ENCODE data around the gene TKT. TPM values are rescaled to one million over a fixed set of nuclear protein-coding genes. Genes with fewer than 3 reads are reported as not detected.

The TKT gene
- total RNA-seq, 4 donors from 2014 or later, result 130 to 171 (median 145) TPM

DNA sequence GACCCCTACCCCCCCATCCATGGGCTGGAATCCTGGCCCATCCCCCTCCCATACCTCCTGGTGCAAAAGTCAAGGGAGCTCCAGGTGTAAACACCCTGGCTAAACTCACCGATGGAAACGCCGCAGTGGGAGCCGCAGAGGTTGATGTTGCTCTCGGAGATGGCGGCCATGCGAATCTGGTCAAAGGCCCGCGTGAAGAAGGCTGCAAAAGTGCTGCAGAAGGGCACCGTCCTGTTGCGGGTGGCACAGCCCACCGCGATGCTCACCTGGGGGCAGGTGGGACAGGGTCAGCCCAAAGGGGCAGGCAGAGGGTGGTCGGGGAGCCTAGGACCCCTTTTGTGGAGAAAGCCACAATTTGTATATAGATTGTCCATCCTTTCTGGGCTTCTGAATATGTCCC, 26.7 kb downstream of the TKT start:
- H3K4me3 ChIP-seq, result no peak overlapping the region
- H3K36me3 ChIP-seq, result peaks cover 0 to 100% (median 0%) of the 10 kb centered on the region in 3 donors
- TF ChIP-seq POLR2A (IDR thresholded peaks at IDR 0.05), result no peak
- TF ChIP-seq CTCF (IDR thresholded peaks at IDR 0.05), result no peak
- no peak for DNase-seq
- no peaks in the 10 kb centered on the region for H3K9me3 ChIP-seq
- no peak overlapping the region for H3K27ac ChIP-seq
- no peaks in the 10 kb centered on the region for H3K4me1 ChIP-seq
- no peaks in the 10 kb centered on the region for H3K27me3 ChIP-seq

DNA sequence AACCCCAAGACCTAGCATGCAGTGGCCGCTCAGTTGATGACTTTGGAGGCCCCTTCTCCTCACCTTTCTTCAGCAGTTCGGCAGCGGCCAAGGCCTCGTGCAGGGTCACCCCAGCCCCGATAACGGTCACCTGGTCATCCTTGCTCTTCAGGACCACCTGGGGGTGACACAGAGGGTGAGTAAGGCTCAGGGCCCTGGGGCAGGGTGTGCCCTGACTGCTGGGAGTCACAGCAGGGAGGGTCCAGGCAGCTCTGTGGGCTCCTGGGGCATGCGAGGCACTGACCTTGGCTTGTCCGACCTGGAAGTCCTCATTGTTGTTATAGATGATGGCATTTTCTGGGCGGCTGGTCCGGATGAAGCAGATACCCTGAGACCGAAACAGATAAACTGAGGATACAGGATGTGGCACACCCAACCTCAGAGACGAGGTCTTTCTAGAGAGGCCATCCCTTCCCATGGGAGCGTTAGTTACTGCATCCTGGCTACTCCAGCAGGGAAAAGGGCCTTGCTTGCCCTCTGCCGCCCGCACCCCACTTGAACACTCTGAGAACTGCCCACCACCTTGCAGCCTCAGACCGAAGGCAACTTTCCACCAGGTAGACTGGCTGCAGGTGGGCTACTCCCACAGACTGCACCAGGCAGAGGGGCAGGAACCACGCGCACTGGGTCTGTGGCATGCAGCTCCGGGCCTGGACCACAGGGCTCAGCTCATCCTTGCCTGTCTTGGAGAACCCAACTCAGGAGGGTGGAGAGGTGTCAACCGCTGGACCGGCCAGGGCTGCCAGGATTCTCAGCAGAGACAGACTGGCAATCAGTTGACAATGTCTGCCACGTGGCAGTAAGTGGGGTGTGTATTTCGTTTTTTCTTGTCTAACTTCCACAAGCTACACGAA, 27.6 kb downstream of the TKT start:
- no peak for TF ChIP-seq CTCF (IDR thresholded peaks at IDR 0.05)
- no peak for TF ChIP-seq POLR2A (IDR thresholded peaks at IDR 0.05)

DNA sequence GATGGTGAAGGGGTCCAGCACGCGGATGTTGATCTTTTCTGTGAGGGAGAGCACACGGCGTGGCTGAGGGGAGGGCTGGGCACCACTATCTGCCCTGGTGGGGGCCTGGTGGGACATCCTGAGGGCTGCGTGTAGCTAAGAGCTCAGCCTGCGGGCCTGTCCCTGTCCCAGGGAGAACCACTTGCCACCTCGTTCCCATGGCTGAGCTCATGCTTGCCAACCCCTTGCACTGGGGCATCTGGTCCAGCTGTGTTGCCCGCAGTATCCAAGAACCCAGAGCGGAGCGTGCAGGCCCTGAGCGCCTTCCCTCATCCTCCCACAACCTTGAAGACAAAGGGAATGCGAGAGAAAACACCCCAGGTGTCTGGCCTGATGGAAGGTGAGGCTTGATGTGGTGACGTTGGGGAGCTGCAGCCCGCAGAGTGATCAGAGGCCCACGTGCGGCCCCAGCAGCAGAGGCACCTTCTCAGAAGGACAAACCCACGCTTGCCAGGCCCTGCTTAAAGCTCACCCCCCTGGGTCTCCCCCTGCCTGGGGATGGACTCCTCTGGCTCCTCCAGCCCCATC, 28.9 kb downstream of the TKT start:
- H3K9me3 ChIP-seq, result no peaks in the 10 kb centered on the region
- H3K4me1 ChIP-seq, result no peaks in the 10 kb centered on the region
- H3K36me3 ChIP-seq, result peaks cover 0 to 87% (median 0%) of the 10 kb centered on the region in 3 donors
- H3K4me3 ChIP-seq, result no peak overlapping the region
- TF ChIP-seq CTCF (IDR thresholded peaks at IDR 0.05) (no peak), POLR2A (IDR thresholded peaks at IDR 0.05) (no peak)
- H3K27me3 ChIP-seq, result no peaks in the 10 kb centered on the region
- DNase-seq, result no peak
- no peak overlapping the region for H3K27ac ChIP-seq

More for the DNA sequence above, 27.6 kb downstream of the TKT start:
- no peak for DNase-seq
- no peak overlapping the region for H3K4me3 ChIP-seq
- no peaks in the 10 kb centered on the region for H3K4me1 ChIP-seq
- H3K36me3 ChIP-seq, result peaks cover 0 to 98% (median 0%) of the 10 kb centered on the region in 3 donors
- no peaks in the 10 kb centered on the region for H3K27me3 ChIP-seq
- no peaks in the 10 kb centered on the region for H3K9me3 ChIP-seq
- no peak overlapping the region for H3K27ac ChIP-seq

DNA sequence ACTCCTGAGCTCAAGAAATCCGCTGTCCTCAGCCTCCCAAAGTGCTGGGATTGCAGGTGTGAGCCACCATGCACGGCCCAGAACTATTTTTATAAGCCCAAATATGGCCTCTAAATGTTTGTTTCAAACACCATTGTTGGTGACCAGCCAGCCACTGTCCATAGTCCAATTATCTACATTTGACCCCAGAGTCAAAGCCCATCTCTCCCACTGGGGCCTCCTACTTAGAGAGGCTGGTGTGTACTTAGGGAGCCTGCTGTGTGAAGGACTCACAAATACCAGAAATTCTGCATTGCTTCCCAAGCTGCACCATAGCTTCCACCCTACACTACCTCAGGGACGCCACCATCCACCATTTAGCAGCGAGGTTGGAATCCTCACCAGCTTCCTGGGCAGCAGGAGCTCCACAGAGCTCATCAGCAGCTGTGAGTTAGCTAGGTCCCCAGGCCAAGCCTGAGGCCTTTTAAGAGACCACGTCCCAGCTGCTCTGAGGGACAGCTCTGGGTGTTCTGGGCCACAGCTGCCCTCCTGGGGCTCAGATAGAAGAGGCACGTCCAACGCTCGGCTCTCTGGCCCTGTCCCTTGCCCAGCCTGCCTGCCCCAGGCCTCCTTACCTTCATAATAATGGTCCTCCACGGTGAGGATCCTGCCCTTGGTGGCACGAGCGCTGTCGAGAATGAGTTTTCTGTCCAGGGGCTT, 29.5 kb downstream of the TKT start:
- Histone ChIP-seq H3K36me3 (peaks cover 0 to 81% (median 0%) of the 10 kb centered on the region in 3 donors), H3K4me1 (no peaks in the 10 kb centered on the region), H3K9me3 (no peaks in the 10 kb centered on the region), H3K4me3 (no peak overlapping the region), H3K27me3 (no peaks in the 10 kb centered on the region), H3K27ac (no peak overlapping the region)
- no peak for TF ChIP-seq POLR2A (IDR thresholded peaks at IDR 0.05)
- TF ChIP-seq CTCF (IDR thresholded peaks at IDR 0.05), result no peak
- no peak for DNase-seq

- TF ChIP-seq CTCF (IDR thresholded peaks at IDR 0.05), result no peak
- H3K4me1 ChIP-seq, result no peaks in the 10 kb centered on the region
- H3K4me3 ChIP-seq, result no peak overlapping the region
- no peak overlapping the region for H3K27ac ChIP-seq
- DNase-seq, result no peak
- H3K36me3 ChIP-seq, result peaks cover 0 to 75% (median 0%) of the 10 kb centered on the region in 3 donors
- H3K9me3 ChIP-seq, result no peaks in the 10 kb centered on the region
- H3K27me3 ChIP-seq, result no peaks in the 10 kb centered on the region
Measured at GRCh38 chr3:53225651-53226050, 30.2 kb downstream of the TKT start.

Measured in Peyer's patch (tissue), 4 donors.